Measurements from ENCODE around the gene PAGR1. TPM values are rescaled to one million over a fixed set of nuclear protein-coding genes. Genes with fewer than 3 reads are reported as not detected.

The PAGR1 gene
- total and polyA plus RNA-seq, 9 of the 15 experiments (the other 6 are each of a cell fraction or from before 2014, with no cell fraction given): 1.4 to 58.2 (median 16.8) TPM

- TF ChIP-seq JUNB (CRISPR knock-in tag; conservative IDR thresholded peaks at IDR 0.05): no peak
- TF ChIP-seq ZBTB7A (IDR thresholded peaks at IDR 0.05; ENCODE audit: borderline replicate concordance, control insufficient read depth, low read depth, low read length): peak; percentile 21; the same call in 1 of the 2 replicates
- peak in 1 of 2 experiments; percentile 52; a peak in 1 of 4 replicates for TF ChIP-seq HDAC1 (IDR thresholded peaks at IDR 0.05)
- 0 out of 2 replicates have a peak, but pooled peaks have one; percentile 11 for TF ChIP-seq KLF13 (tag; IDR thresholded peaks at IDR 0.05; ENCODE audit: borderline replicate concordance, low read depth)
- peak; percentile 64; the same call in 1 of the 2 replicates for TF ChIP-seq ZNF512 (tag; IDR thresholded peaks at IDR 0.05)
- peak; percentile 29 for TF ChIP-seq NCOA4 (IDR thresholded peaks at IDR 0.05; ENCODE audit: partially characterized antibody)
- peak; percentile 65; the same call in 1 of the 2 replicates for TF ChIP-seq CTBP1 (IDR thresholded peaks at IDR 0.05; ENCODE audit: borderline replicate concordance)
- TF ChIP-seq NCOA2 (IDR thresholded peaks at IDR 0.05; ENCODE audit: partially characterized antibody in 2 of 2): no peak
- TF ChIP-seq, protein P1, sequence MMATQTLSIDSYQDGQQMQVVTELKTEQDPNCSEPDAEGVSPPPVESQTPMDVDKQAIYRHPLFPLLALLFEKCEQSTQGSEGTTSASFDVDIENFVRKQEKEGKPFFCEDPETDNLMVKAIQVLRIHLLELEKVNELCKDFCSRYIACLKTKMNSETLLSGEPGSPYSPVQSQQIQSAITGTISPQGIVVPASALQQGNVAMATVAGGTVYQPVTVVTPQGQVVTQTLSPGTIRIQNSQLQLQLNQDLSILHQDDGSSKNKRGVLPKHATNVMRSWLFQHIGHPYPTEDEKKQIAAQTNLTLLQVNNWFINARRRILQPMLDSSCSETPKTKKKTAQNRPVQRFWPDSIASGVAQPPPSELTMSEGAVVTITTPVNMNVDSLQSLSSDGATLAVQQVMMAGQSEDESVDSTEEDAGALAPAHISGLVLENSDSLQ (IDR thresholded peaks at IDR 0.05): peak; percentile 44; the same call in 1 of the 2 replicates
- TF ChIP-seq HDGF (IDR thresholded peaks at IDR 0.05): peak; percentile 81
- TF ChIP-seq, protein P2, sequence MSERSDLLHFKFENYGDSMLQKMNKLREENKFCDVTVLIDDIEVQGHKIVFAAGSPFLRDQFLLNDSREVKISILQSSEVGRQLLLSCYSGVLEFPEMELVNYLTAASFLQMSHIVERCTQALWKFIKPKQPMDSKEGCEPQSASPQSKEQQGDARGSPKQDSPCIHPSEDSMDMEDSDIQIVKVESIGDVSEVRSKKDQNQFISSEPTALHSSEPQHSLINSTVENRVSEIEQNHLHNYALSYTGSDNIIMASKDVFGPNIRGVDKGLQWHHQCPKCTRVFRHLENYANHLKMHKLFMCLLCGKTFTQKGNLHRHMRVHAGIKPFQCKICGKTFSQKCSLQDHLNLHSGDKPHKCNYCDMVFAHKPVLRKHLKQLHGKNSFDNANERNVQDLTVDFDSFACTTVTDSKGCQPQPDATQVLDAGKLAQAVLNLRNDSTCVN (CRISPR knock-in tag; IDR thresholded peaks at IDR 0.05): peak; percentile 37; the same call in 1 of the 2 replicates
- TF ChIP-seq ZNF143 (CRISPR knock-in tag; IDR thresholded peaks at IDR 0.05): 0 out of 2 replicates have a peak, but pooled peaks have one; percentile 36
- TF ChIP-seq CREB1 (IDR thresholded peaks at IDR 0.05): no peak
- TF ChIP-seq CREB1 (CRISPR knock-in tag; IDR thresholded peaks at IDR 0.05): no peak
- 0 out of 2 replicates have a peak, but pooled peaks have one; percentile 2 for TF ChIP-seq SPI1 (IDR thresholded peaks at IDR 0.05; ENCODE audit: borderline replicate concordance, low read depth, low read length)
- no peaks in the 10 kb centered on the region for H3K27me3 ChIP-seq (ENCODE audit: control insufficient read depth in 2 of 2, insufficient read depth in 2 of 2, low read length in 2 of 2)
- H3K9me1 ChIP-seq (ENCODE audit: control insufficient read depth, insufficient read depth, low read length): no peaks in the 10 kb centered on the region
- FAIRE-seq (peak; percentile 32), ATAC-seq (no peak), DNase-seq (ENCODE audit: extremely low read depth in 1 of 4, low spot score in 3 of 4) (peak in 2 of 4 experiments; percentile 30 to 43)
- H3K4me1 ChIP-seq (replicated peaks in 1 of 2; ENCODE audit: control insufficient read depth in 2 of 2, insufficient read depth in 2 of 2, low read length in 2 of 2): peaks cover 30 to 73% of the 10 kb centered on the region in 2 experiments
- H3K79me2 ChIP-seq (ENCODE audit: control insufficient read depth, insufficient read depth, low read length): peaks cover 27% of the 10 kb centered on the region
- H3K4me3 ChIP-seq: peak overlapping the region; percentile 68
- H2AFZ ChIP-seq (ENCODE audit: low read depth, low read length): peak overlapping the region; percentile 95
- ChIA-PET POLR2A (interaction anchor here (0.6 to 2.5 kb wide), 9 partner anchors 8 to 250 kb away, joined by 3 to 8 read pairs (median 4); partner anchors contain the start of gene MAZ), CTCF (ENCODE audit: low intra/inter-chr PET ratio) (interaction anchor here (0.7 to 1.9 kb wide), 2 partner anchors 115 to 208 kb away, joined by 5 read pairs; partner anchors contain the start of gene C16orf92)
- H3K36me3 ChIP-seq (ENCODE audit: control insufficient read depth, insufficient read depth, low read length): peaks cover 30% of the 10 kb centered on the region
- peak overlapping the region; percentile 71; the same call in 2 of the 3 replicates for H3K27ac ChIP-seq (ENCODE audit: extremely low read depth, low read depth, low read length)
- peak overlapping the region; percentile 72 for H3K4me2 ChIP-seq (ENCODE audit: insufficient read depth, low read length)
- peak overlapping the region; percentile 62 to 88 for H3K9ac ChIP-seq (ENCODE audit: insufficient read depth in 1 of 2, low read depth in 2 of 2, low read length in 2 of 2)
- H3K9me3 ChIP-seq (replicated peaks; ENCODE audit: control insufficient read depth, insufficient read depth, low read depth, low read length): no peaks in the 10 kb centered on the region
- H4K20me1 ChIP-seq (replicated peaks; ENCODE audit: control insufficient read depth, insufficient read depth, low read length): peaks cover 9% of the 10 kb centered on the region; the same call in 1 of the 2 replicates
- WGBS (ENCODE audit: insufficient coverage, low coverage, missing lambda C conversion rate): 11% methylated on average over 32 of the region's 39 CpGs
- TSS peak; percentile 57 for BruUV-seq (replicated peaks)
- in situ Hi-C loops (cut with MboI): no loop called here
- intact Hi-C loops (cut with micrococcal nuclease): loop anchor here (5.0 to 10.0 kb wide), 2 partner anchors 113 to 210 kb away; partner anchors contain the start of gene C16orf92
Measured at GRCh38 chr16:29815032-29815721, 775 bp upstream of the PAGR1 start.

Data from K562 (cell line).